ENCODE data around the gene SLC43A2.
"Not testable (repeated sequence)": the region's sequence is repeated elsewhere in the genome, so short reads cannot be mapped to it uniquely, and the experiment has no call there.

The SLC43A2 gene

DNA sequence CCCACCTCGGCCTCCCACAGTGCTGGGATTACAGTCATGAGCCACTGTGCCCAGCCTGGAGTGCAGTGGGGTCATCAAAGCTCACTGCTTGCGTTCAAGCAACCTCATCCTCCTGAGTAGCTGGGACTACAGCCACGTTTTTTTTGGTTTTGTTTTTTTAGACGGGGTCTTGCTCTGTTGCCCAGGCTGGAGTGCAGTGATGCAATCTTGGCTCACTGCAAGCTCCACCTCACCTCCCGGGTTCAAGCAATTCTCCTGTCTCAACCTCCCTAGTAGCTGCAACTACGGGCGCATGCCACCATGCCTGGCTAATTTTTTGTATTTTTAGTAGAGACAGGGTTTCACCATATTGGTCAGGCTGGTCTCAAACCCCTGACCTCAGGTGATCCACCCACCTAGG is 24.2 kb upstream of the SLC43A2 start:
- ChIA-PET CTCF (interaction anchor here (0.5 to 2.3 kb wide), 6 partner anchors 9 to 424 kb away, joined by 3 to 12 read pairs (median 4); no protein-coding TSS in a partner anchor), POLR2A (interaction anchor here (0.7 to 6.0 kb wide), 4 partner anchors 15 to 122 kb away, joined by 4 to 38 read pairs (median 4); partner anchors contain the start of gene PRPF8)
- H3K36me3 ChIP-seq (ENCODE audit: control insufficient read depth in 2 of 2, insufficient read depth in 1 of 2, low read length in 2 of 2), result peaks cover 60 to 77% of the 10 kb centered on the region in 2 experiments
- TF ChIP-seq ZNF121 (tag by site-specific recombination; IDR thresholded peaks at IDR 0.05), result peak; percentile 98
- not testable (repeated sequence) for H3K27ac ChIP-seq (ENCODE audit: extremely low read depth, low read depth, low read length); H3K9me3 ChIP-seq (ENCODE audit: control insufficient read depth, insufficient read depth, low read depth, low read length); H3K4me3 ChIP-seq (ENCODE audit: low read depth, low read length); H3K4me1 ChIP-seq (ENCODE audit: control insufficient read depth, insufficient read depth, low read length)

DNA sequence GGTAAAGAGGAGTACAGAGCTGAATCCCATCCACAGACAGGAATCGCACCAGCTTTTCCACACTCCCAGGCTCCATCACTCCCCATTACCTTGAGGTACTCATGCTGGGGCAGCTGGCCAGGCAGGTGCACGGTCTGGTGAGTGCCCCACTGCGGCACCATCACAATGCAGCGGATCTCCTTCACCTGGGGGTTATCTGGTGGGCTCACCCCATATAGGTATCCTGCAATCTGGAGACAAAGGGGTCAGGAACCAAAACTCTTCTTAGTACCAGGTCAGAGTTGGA is 22.9 kb upstream of the SLC43A2 start:
- Histone ChIP-seq H3K9me3 (ENCODE audit: control insufficient read depth, insufficient read depth, low read depth, low read length) (no peaks in the 10 kb centered on the region), H3K4me1 (ENCODE audit: control insufficient read depth, insufficient read depth, low read length) (peaks cover 8% of the 10 kb centered on the region), H3K4me3 (ENCODE audit: low read depth, low read length) (no peak overlapping the region), H3K36me3 (ENCODE audit: control insufficient read depth in 2 of 2, insufficient read depth in 1 of 2, low read length in 2 of 2) (peaks cover 48 to 64% of the 10 kb centered on the region in 2 experiments), H3K27ac (ENCODE audit: extremely low read depth, low read depth, low read length) (no peak overlapping the region)
- ChIA-PET CTCF (interaction anchor here (2.2 to 2.3 kb wide), 2 partner anchors 18 to 77 kb away, joined by 9 to 12 read pairs; no protein-coding TSS in a partner anchor), POLR2A (interaction anchor here (1.2 to 6.0 kb wide), 3 partner anchors 16 to 65 kb away, joined by 4 to 38 read pairs (median 5); no protein-coding TSS in a partner anchor)
- TF ChIP-seq, protein P1, sequence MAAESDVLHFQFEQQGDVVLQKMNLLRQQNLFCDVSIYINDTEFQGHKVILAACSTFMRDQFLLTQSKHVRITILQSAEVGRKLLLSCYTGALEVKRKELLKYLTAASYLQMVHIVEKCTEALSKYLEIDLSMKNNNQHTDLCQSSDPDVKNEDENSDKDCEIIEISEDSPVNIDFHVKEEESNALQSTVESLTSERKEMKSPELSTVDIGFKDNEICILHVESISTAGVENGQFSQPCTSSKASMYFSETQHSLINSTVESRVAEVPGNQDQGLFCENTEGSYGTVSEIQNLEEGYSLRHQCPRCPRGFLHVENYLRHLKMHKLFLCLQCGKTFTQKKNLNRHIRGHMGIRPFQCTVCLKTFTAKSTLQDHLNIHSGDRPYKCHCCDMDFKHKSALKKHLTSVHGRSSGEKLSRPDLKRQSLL (tag by site-specific recombination; IDR thresholded peaks at IDR 0.05), result peak; percentile 81
- TF ChIP-seq HOXC10 (CRISPR knock-in tag; IDR thresholded peaks at IDR 0.05), result no peak

- no peaks in the 10 kb centered on the region for H3K9me3 ChIP-seq (ENCODE audit: control insufficient read depth, insufficient read depth, low read depth, low read length)
- H3K27ac ChIP-seq (ENCODE audit: extremely low read depth, low read depth, low read length), result no peak overlapping the region
- H3K36me3 ChIP-seq (ENCODE audit: control insufficient read depth in 2 of 2, insufficient read depth in 1 of 2, low read length in 2 of 2), result peaks cover 42 to 59% of the 10 kb centered on the region in 2 experiments
- TF ChIP-seq ZNF148 (tag by site-specific recombination; IDR thresholded peaks at IDR 0.05; ENCODE audit: borderline replicate concordance), result no peak
- 0 out of 2 replicates have a peak, but pooled peaks have one; percentile 15 for TF ChIP-seq ZEB2 (tag by site-specific recombination; IDR thresholded peaks at IDR 0.05)
- TF ChIP-seq ZNF600 (tag by site-specific recombination; IDR thresholded peaks at IDR 0.05), result 0 out of 2 replicates have a peak, but pooled peaks have one; percentile 51
- TF ChIP-seq ZNF677 (tag by site-specific recombination; IDR thresholded peaks at IDR 0.05), result no peak
- peak; percentile 69 for TF ChIP-seq ZNF341 (tag by site-specific recombination; IDR thresholded peaks at IDR 0.05; ENCODE audit: low read depth)
- TF ChIP-seq ZBTB17 (tag by site-specific recombination; IDR thresholded peaks at IDR 0.05), result peak; percentile 62
- TF ChIP-seq, protein P2, sequence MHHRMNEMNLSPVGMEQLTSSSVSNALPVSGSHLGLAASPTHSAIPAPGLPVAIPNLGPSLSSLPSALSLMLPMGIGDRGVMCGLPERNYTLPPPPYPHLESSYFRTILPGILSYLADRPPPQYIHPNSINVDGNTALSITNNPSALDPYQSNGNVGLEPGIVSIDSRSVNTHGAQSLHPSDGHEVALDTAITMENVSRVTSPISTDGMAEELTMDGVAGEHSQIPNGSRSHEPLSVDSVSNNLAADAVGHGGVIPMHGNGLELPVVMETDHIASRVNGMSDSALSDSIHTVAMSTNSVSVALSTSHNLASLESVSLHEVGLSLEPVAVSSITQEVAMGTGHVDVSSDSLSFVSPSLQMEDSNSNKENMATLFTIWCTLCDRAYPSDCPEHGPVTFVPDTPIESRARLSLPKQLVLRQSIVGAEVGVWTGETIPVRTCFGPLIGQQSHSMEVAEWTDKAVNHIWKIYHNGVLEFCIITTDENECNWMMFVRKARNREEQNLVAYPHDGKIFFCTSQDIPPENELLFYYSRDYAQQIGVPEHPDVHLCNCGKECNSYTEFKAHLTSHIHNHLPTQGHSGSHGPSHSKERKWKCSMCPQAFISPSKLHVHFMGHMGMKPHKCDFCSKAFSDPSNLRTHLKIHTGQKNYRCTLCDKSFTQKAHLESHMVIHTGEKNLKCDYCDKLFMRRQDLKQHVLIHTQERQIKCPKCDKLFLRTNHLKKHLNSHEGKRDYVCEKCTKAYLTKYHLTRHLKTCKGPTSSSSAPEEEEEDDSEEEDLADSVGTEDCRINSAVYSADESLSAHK (tag by site-specific recombination; IDR thresholded peaks at IDR 0.05), result peak; percentile 68; the same call in 1 of the 2 replicates
- H3K4me3 ChIP-seq (ENCODE audit: low read depth, low read length), result no peak overlapping the region
- peaks cover 8% of the 10 kb centered on the region for H3K4me1 ChIP-seq (ENCODE audit: control insufficient read depth, insufficient read depth, low read length)
- ChIA-PET CTCF (interaction anchor here (2.2 to 5.1 kb wide), 5 partner anchors 10 to 77 kb away, joined by 9 to 31 read pairs (median 13); no protein-coding TSS in a partner anchor), POLR2A (interaction anchor here (1.1 to 6.0 kb wide), 8 partner anchors 8 to 76 kb away, joined by 4 to 38 read pairs (median 10); partner anchors contain the start of gene PRPF8)
Observed at GRCh38 chr17:1650731-1651558, 22.3 kb upstream of the SLC43A2 start.
